Breast epithelium (tissue), 4 donors: ENCODE data around the gene ADAMTS13. TPM values are rescaled to one million over a fixed set of nuclear protein-coding genes. Genes with fewer than 3 reads are reported as not detected.
A peak's percentile ranks its signal among the peaks of the same experiment; 100 is the strongest.

Experiments
- DNase-seq, 2 donors: peaks; one replicate each; pipeline ENCODE4 v3.0.0-alpha.2; 2019; ENCODE audit warnings: low spot score in 2 of 2
- H3K27ac ChIP-seq, 2 donors: fragments of 200-600 bp; sonication (generic) in 1 of 2; one replicate each; pipeline ENCODE4 v1.5.1; 2016 to 2019; ENCODE audit warnings: mild to moderate bottlenecking in 1 of 2
- H3K27me3 ChIP-seq, 2 donors: fragments of 200-600 bp; sonication (generic) in 1 of 2; one replicate each; pipeline versions ENCODE4 v1.5.1 to v1.6.0; 2017 to 2019; ENCODE audit warnings: control low read depth in 1 of 2, mild to moderate bottlenecking in 1 of 2
- H3K36me3 ChIP-seq: fragments of 200-600 bp; one replicate; pipeline ENCODE4 v1.5.1; 2019
- H3K4me1 ChIP-seq, 2 donors: fragments of 200-600 bp; sonication (generic); one replicate each; pipeline ENCODE4 v1.5.1; 2016 to 2019; ENCODE audit warnings: control low read depth in 1 of 2
- H3K4me3 ChIP-seq, 3 donors: fragments of 200-600 bp; sonication (generic); 1 replicate in 2 of 3; 2 replicates in 1 of 3; pipeline ENCODE4 v1.5.1; 2016 to 2019; ENCODE audit warnings: mild to moderate bottlenecking in 3 of 3, moderate library complexity in 2 of 3
- H3K9me3 ChIP-seq, 2 donors: fragments of 200-600 bp; sonication (generic) in 1 of 2; one replicate each; pipeline ENCODE4 v1.5.1; 2016 to 2019; ENCODE audit warnings: control low read depth in 1 of 2
- POLR2A ChIP-seq: fragments of 450-650 bp; IDR thresholded peaks from one replicate; pipeline ENCODE4 v1.6.1; 2016; ENCODE audit warnings: antibody characterized with exemption, mild to moderate bottlenecking, moderate library complexity
- POLR2AphosphoS5 ChIP-seq, 3 donors: sonication (generic); formaldehyde crosslinking; IDR thresholded peaks; one replicate each; pipeline ENCODE4 v1.6.1; 2017; ENCODE audit warnings: antibody characterized with exemption in 3 of 3
- intact Hi-C: fragments of 100-400 bp; cut with DNase I; formaldehyde crosslinking; loops from one replicate; pipeline ENCODE4 v1.15.1; 2023; ENCODE audit warnings: low total_unique reads
- total RNA-seq, 3 donors: library from RNA; depleted of rRNA; stranded (reverse); fragments of >200 nt; gene quantifications; one replicate each; pipeline ENCODE4 v1.1.0, GENCODE V29; 2016
- TF ChIP-seq, protein P1 (sequence below), 3 donors: fragments of 450-650 bp; IDR thresholded peaks; one replicate each; pipeline ENCODE4 v1.5.1; 2016 to 2017; ENCODE audit warnings: antibody characterized with exemption in 3 of 3, mild to moderate bottlenecking in 3 of 3, moderate library complexity in 3 of 3

The ADAMTS13 gene
- total RNA-seq, 3 donors from 2014 or later = 0.88 to 2.9 (median 0.96) TPM

DNA sequence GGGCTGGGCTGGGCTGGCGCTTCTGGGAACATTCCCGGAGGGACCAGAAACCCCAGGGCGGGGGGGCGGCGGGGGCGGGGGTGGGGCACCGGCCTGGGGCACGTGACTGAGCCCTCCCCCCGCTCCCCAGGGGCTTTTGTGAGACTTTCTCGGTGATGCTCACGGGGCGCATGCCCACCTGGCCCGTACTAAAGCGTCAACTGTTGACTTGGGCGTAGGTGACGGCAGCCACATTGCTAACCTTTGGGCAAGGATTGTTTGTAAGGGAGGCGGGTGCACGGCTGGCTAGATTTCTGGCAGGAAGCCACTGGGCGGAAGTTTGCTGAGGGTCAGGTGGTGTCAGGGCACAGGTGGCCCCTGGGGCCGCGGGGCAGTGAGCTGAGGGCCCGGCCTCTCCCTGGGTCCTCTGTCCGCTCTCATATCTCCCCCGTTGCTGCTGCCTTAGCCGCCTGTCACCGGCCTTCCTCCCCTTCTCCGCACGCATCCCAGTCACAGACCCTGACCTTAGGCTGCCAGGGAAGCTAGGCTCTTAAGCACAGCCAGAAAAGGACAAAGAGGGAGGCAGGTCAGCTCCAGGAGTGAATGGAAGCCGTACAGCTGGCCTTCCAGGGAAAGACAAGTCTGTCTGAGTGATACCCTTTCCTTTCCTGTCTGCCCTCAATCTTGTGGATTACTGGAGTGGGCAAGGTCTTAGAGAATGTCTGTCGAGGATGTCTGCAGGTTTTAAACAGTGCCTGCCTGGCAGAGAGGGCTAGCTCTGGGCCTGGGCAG lies 38.4 kb downstream of the ADAMTS13 start:
- peak in 1 of 3 donors; percentile 25 for TF ChIP-seq POLR2AphosphoS5 (IDR thresholded peaks at IDR 0.05)
- TF ChIP-seq, protein P1, sequence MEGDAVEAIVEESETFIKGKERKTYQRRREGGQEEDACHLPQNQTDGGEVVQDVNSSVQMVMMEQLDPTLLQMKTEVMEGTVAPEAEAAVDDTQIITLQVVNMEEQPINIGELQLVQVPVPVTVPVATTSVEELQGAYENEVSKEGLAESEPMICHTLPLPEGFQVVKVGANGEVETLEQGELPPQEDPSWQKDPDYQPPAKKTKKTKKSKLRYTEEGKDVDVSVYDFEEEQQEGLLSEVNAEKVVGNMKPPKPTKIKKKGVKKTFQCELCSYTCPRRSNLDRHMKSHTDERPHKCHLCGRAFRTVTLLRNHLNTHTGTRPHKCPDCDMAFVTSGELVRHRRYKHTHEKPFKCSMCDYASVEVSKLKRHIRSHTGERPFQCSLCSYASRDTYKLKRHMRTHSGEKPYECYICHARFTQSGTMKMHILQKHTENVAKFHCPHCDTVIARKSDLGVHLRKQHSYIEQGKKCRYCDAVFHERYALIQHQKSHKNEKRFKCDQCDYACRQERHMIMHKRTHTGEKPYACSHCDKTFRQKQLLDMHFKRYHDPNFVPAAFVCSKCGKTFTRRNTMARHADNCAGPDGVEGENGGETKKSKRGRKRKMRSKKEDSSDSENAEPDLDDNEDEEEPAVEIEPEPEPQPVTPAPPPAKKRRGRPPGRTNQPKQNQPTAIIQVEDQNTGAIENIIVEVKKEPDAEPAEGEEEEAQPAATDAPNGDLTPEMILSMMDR (IDR thresholded peaks at IDR 0.05) = no peak
- no peak for TF ChIP-seq POLR2A
- peak overlapping the region; percentile 95 to 98 for H3K27ac ChIP-seq
- no peaks in the 10 kb centered on the region for H3K36me3 ChIP-seq
- no peaks in the 10 kb centered on the region for H3K9me3 ChIP-seq
- no peaks in the 10 kb centered on the region for H3K27me3 ChIP-seq
- intact Hi-C loops = no loop called here
- H3K4me3 ChIP-seq = peak overlapping the region; percentile 70 to 81 (median 71)
- DNase-seq = peak; percentile 75 to 90
- H3K4me1 ChIP-seq = peaks cover 0 to 7% of the 10 kb centered on the region in 2 donors

DNA sequence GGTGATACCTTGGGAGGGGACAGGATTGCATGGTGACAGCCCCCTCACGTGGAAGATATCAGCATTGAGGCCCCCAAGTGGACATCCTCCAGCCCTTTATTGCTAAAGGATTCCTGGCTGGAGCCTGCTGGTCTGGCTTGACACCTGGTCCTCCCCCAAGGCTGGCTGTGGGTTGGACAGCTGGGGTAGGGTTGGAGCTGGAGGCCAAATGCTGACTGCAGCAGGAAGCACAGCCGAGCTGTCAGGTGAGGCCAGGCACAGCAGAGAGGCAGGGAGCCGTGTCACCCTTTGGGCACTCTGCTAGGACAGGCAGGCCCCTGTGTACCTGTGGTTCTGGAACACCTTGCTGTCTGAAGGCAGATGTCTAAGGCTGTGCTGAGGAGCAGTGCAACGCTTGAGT lies 39.8 kb downstream of the ADAMTS13 start:
- H3K4me1 ChIP-seq = peaks cover 0 to 7% of the 10 kb centered on the region in 2 donors
- H3K36me3 ChIP-seq = no peaks in the 10 kb centered on the region
- no peaks in the 10 kb centered on the region for H3K9me3 ChIP-seq
- no peak for DNase-seq
- no peaks in the 10 kb centered on the region for H3K27me3 ChIP-seq
- H3K27ac ChIP-seq = no peak overlapping the region
- TF ChIP-seq POLR2A (no peak), POLR2AphosphoS5 (IDR thresholded peaks at IDR 0.05) (no peak)
- TF ChIP-seq, protein P1 (IDR thresholded peaks at IDR 0.05) = no peak
- H3K4me3 ChIP-seq = no peak overlapping the region
- intact Hi-C loops = no loop called here

DNA sequence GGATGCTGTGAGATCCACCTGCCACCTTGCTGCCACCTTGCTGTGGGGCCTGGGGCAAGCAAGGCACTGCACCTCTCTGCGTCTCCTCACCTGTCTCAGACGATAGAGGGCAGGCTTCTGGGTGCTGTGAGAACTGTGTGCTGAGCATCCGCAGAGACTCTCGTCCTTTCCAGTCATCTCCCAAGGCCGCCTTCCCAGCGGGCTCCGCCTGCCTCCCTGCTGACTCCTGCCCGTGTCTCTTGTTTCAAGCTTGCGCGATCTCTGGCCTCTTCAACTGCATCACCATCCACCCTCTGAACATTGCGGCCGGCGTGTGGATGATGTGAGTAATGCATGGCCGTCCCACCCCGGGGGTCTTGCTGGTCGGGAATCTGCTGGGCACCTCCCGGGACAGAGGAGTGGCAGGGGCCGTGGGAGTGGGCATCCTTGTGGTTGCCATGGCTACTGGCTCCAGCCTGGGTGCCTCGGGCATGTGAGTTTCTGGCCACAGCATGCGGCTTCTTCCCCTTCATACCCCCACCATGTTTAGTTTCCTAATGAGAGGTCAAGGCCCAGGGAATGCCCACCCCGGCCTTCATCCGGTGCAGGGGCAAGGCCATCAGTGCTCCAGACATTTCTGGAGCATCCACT lies 41.2 kb downstream of the ADAMTS13 start:
- peaks cover 0 to 7% of the 10 kb centered on the region in 2 donors for H3K4me1 ChIP-seq
- no peak overlapping the region for H3K4me3 ChIP-seq
- TF ChIP-seq POLR2AphosphoS5 (IDR thresholded peaks at IDR 0.05) = no peak
- TF ChIP-seq POLR2A = no peak
- TF ChIP-seq, protein P1 (IDR thresholded peaks at IDR 0.05) = no peak
- H3K27me3 ChIP-seq = no peaks in the 10 kb centered on the region
- no peaks in the 10 kb centered on the region for H3K9me3 ChIP-seq
- intact Hi-C loops = no loop called here
- no peak for DNase-seq
- H3K27ac ChIP-seq = no peak overlapping the region
- H3K36me3 ChIP-seq = no peaks in the 10 kb centered on the region

DNA sequence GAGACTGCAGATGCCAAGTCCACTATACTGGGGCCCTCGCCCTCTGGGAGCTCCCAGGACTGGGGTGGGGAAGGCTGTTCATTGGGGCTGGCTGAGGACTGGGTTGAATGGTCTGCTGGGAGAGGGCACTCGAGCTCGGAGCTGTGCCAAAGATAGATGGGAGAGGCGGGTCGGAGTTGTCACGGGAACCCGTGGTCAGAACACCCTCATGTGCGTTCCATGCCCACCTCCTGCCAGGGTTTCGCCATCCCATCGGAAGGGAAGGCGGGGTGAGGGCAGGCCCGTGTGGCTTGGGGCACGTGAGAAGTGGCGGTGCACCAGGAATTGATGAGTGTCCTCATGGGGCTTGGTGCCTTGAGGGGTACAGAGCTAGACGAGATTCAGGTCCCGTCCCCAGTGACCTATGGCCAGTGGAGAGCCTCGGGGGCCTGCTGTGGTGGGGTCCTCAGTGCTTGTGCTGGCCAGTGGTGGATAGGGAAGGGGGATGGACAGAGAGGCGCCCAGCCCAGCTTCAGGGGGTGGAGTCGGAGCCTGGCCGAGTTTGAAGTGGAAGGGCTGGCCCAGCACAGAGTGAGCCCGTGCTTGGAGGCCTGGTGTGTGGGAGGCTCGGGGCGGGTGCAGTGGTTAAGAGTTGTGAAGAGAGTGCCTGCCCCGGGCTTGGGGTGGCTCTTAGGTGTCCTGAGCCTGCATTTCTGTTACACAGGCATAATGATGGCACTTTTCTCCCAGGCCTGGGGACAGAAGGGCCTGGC lies 41.9 kb downstream of the ADAMTS13 start:
- H3K27me3 ChIP-seq = no peaks in the 10 kb centered on the region
- H3K9me3 ChIP-seq = no peaks in the 10 kb centered on the region
- no peak for TF ChIP-seq POLR2AphosphoS5 (IDR thresholded peaks at IDR 0.05)
- no peak for TF ChIP-seq POLR2A
- TF ChIP-seq, protein P1 (IDR thresholded peaks at IDR 0.05) = no peak
- H3K27ac ChIP-seq = no peak overlapping the region
- no peak overlapping the region for H3K4me3 ChIP-seq
- H3K36me3 ChIP-seq = no peaks in the 10 kb centered on the region
- peaks cover 0 to 7% of the 10 kb centered on the region in 2 donors for H3K4me1 ChIP-seq
- intact Hi-C loops = no loop called here
- DNase-seq = no peak
